ENCODE measurements around the gene XXYLT1.

The XXYLT1 gene

DNA sequence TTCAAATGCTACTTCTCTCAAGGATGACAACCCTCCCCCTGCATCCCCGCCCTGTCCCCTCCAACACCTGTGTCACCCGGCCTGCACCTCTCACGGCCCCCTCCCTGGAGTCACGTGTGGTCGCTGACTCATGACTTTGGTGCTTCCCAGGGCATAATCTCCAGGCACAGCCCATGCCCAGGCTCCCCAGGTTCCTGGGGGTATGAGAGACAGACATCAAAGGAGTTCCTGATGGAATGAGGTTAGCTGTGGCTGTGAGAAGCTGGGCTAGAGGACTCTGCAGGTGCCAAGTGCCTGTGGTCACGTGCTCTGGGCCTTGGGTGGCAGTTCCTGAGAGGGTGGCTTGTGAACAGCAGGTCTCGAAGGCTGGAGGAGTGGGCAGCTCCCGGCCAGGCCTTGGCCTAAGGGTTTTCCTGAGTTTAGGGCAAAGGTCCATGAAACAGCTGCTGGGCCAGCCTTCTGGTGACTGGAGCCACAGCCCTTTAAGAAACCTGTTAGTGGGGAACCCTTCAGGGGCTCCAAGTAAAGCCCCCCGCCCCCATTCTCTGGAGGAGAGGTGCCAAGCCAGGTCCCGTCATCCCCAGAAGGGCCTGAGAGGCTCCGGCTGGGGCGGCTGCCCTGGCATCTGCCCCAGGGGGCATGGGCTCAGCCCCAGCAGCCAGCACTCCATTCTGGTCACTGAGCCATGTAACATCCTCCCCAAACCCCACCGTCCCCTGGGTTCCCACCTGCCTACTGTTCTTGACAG, 230.0 kb downstream of the XXYLT1 start:
- no peaks in the 10 kb centered on the region for H3K9me2 ChIP-seq (ENCODE audit: low read depth, low read length)
- no peaks in the 10 kb centered on the region for H3F3A ChIP-seq (ENCODE audit: insufficient read depth, low read length)
- H2AFZ ChIP-seq (ENCODE audit: low read length), result no peak overlapping the region
- H3K27me3 ChIP-seq (ENCODE audit: insufficient read depth, low read length), result 0 out of 2 replicates have a peak, but pooled peaks cover 10% of the 10 kb centered on the region
- no peaks in the 10 kb centered on the region for H3K79me2 ChIP-seq (ENCODE audit: insufficient read depth, low read length)
- H3K27ac ChIP-seq (ENCODE audit: low read depth, low read length, poor library complexity, severe bottlenecking), result no peak overlapping the region
- H3K9me3 ChIP-seq (ENCODE audit: low read length), result no peaks in the 10 kb centered on the region
- no peak overlapping the region for H3K4me3 ChIP-seq (ENCODE audit: low read depth, low read length, poor library complexity, severe bottlenecking)
- no peak overlapping the region for H3K9ac ChIP-seq (ENCODE audit: low read length)
- H3K4me1 ChIP-seq (ENCODE audit: insufficient read depth, low read length, severe bottlenecking), result peaks cover 4% of the 10 kb centered on the region
- TF ChIP-seq, protein P1, sequence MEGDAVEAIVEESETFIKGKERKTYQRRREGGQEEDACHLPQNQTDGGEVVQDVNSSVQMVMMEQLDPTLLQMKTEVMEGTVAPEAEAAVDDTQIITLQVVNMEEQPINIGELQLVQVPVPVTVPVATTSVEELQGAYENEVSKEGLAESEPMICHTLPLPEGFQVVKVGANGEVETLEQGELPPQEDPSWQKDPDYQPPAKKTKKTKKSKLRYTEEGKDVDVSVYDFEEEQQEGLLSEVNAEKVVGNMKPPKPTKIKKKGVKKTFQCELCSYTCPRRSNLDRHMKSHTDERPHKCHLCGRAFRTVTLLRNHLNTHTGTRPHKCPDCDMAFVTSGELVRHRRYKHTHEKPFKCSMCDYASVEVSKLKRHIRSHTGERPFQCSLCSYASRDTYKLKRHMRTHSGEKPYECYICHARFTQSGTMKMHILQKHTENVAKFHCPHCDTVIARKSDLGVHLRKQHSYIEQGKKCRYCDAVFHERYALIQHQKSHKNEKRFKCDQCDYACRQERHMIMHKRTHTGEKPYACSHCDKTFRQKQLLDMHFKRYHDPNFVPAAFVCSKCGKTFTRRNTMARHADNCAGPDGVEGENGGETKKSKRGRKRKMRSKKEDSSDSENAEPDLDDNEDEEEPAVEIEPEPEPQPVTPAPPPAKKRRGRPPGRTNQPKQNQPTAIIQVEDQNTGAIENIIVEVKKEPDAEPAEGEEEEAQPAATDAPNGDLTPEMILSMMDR (IDR thresholded peaks at IDR 0.05; ENCODE audit: low read length), result no peak
- no peak for TF ChIP-seq EZH2 (IDR thresholded peaks at IDR 0.05; ENCODE audit: borderline replicate concordance, low read length)
- no peaks in the 10 kb centered on the region for H4K20me1 ChIP-seq (ENCODE audit: insufficient read depth, low read length)
- H3K36me3 ChIP-seq (ENCODE audit: insufficient read depth, low read length), result no peaks in the 10 kb centered on the region
- no peak overlapping the region for H3K4me2 ChIP-seq (ENCODE audit: low read length)

DNA sequence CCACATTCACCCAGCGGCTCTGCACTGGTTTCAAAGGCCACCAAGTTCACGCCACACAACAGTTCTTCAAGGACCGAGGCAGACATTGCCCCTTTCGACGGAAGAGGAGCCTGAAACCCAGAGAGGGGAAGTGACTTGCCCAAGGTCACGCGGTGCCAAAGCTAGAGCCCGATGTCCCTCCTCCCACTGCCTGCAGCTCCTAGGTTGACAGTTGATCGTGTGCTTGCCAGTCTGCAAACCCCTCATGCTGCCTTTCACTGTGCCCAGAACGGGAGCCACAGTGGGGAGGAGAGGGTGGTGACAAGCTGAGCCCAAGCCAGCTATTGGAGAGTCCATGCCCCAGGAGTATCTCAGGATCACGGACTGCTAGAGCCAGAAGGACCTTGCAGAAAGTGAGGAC, 230.9 kb downstream of the XXYLT1 start:
- Histone ChIP-seq H3F3A (ENCODE audit: insufficient read depth, low read length) (no peaks in the 10 kb centered on the region), H2AFZ (ENCODE audit: low read length) (no peak overlapping the region), H3K9ac (ENCODE audit: low read length) (no peak overlapping the region), H4K20me1 (ENCODE audit: insufficient read depth, low read length) (no peaks in the 10 kb centered on the region), H3K27ac (ENCODE audit: low read depth, low read length, poor library complexity, severe bottlenecking) (no peak overlapping the region), H3K79me2 (ENCODE audit: insufficient read depth, low read length) (no peaks in the 10 kb centered on the region), H3K4me2 (ENCODE audit: low read length) (no peak overlapping the region), H3K9me2 (ENCODE audit: low read depth, low read length) (no peaks in the 10 kb centered on the region), H3K4me1 (ENCODE audit: insufficient read depth, low read length, severe bottlenecking) (peaks cover 4% of the 10 kb centered on the region), H3K27me3 (ENCODE audit: insufficient read depth, low read length) (0 out of 2 replicates have a peak, but pooled peaks cover 10% of the 10 kb centered on the region), H3K9me3 (ENCODE audit: low read length) (no peaks in the 10 kb centered on the region), H3K4me3 (ENCODE audit: low read depth, low read length, poor library complexity, severe bottlenecking) (no peak overlapping the region), H3K36me3 (ENCODE audit: insufficient read depth, low read length) (no peaks in the 10 kb centered on the region)
- TF ChIP-seq, protein P1 (IDR thresholded peaks at IDR 0.05; ENCODE audit: low read length), result no peak
- no peak for TF ChIP-seq EZH2 (IDR thresholded peaks at IDR 0.05; ENCODE audit: borderline replicate concordance, low read length)

DNA sequence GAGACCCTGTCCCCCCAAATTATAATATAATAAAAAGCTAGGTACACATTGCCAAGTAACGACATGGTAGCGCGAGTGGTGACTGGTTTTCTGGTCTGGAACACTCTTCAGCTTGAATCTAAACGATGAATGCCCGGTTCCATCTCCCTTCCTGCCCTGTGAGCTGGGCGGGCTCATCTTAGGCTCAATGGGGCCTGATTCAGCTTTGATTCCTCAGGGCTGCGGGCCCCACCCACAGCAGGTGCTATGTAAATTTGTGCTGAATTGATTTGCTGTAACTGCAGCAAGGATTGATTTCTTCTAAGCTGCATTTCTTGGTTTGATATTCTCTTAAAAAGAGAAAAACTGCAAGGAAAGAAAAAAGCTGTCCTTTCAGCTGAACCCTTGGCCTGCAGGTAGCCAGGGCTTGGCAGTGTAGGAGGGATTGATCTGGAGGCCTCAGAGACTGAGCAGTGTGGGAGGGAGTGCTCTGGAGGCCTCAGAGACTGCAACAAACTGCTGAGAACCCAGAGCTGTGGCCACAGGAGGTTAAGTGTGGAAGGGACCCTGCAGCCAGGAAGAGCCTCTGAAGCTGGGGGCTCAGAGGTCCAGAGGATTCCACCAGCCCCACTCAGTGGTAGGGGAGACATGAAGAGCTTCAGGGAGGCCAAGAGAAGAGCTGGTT, 231.6 kb downstream of the XXYLT1 start:
- no peaks in the 10 kb centered on the region for H3K36me3 ChIP-seq (ENCODE audit: insufficient read depth, low read length)
- no peaks in the 10 kb centered on the region for H3K9me2 ChIP-seq (ENCODE audit: low read depth, low read length)
- no peaks in the 10 kb centered on the region for H3K79me2 ChIP-seq (ENCODE audit: insufficient read depth, low read length)
- TF ChIP-seq, protein P1 (IDR thresholded peaks at IDR 0.05; ENCODE audit: low read length), result no peak
- no peak for TF ChIP-seq EZH2 (IDR thresholded peaks at IDR 0.05; ENCODE audit: borderline replicate concordance, low read length)
- H2AFZ ChIP-seq (ENCODE audit: low read length), result no peak overlapping the region
- no peaks in the 10 kb centered on the region for H3K9me3 ChIP-seq (ENCODE audit: low read length)
- no peak overlapping the region for H3K9ac ChIP-seq (ENCODE audit: low read length)
- no peak overlapping the region for H3K4me2 ChIP-seq (ENCODE audit: low read length)
- H3K4me3 ChIP-seq (ENCODE audit: low read depth, low read length, poor library complexity, severe bottlenecking), result no peak overlapping the region
- no peak overlapping the region for H3K27ac ChIP-seq (ENCODE audit: low read depth, low read length, poor library complexity, severe bottlenecking)
- 0 out of 2 replicates have a peak, but pooled peaks cover 8% of the 10 kb centered on the region for H3K27me3 ChIP-seq (ENCODE audit: insufficient read depth, low read length)
- H4K20me1 ChIP-seq (ENCODE audit: insufficient read depth, low read length), result no peaks in the 10 kb centered on the region
- H3F3A ChIP-seq (ENCODE audit: insufficient read depth, low read length), result no peaks in the 10 kb centered on the region
- peaks cover 4% of the 10 kb centered on the region for H3K4me1 ChIP-seq (ENCODE audit: insufficient read depth, low read length, severe bottlenecking)
